ENCODE measurements around the gene MRPS18C.

Gene MRPS18C

DNA sequence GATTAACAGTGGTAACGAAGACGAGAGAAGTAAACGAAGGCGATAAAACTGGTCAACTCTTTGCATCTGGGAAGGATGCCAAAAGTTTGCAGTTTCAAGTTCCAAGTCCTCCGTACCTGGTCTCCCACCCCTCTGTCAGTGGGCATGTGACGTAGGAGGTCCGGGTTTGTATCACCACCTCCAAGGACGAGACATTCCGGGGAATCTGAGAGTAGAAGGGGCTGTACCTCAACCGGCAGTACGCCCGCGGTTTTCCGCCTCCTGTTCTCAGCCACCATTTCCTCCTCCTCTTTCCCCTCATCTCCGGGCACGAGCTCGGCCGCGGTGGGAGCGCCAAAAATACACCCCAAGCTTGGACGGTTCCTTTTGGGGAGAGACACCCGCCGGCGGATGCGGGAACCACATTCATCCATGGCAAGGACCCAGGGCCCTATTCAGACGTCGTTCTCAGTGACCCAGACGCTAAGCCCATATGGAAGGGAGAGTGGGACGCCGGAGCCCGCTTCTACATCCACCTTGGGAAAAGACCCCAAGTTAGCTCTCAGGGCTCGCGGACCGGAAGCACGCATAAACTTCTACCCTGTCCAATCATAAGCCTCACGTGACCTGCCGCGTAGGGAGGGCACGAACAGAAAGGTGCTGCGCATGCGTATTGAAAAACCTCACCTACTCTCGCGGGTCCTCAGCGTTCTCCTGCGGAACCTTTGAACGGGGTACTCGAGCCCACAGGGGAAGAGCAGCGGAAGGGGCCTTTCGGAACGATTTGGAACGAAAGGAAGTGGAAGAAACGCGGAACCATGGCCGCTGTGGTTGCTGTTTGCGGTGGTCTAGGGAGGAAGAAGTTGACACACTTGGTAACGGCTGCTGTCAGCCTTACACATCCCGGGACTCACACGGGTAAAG lies at the start of gene MRPS18C, which contains the start of gene HELQ:
MRPS18C (plus strand) TSS at position 778 of the 903 bp plus-strand sequence; CDS start at position 798, 20 bp downstream.
HELQ (minus strand) TSS at position 543 of the 903 bp plus-strand sequence; CDS start at position 413, 130 bp downstream.
- POLR2A ChIA-PET = interaction anchor here (0.8 to 1.6 kb wide), 7 partner anchors 43 to 1026 kb away, joined by 3 to 10 read pairs (median 3); partner anchors contain the start of genes COPS4, COQ2, GPAT3 and HNRNPDL
- peak within 1 kb of the TSS; percentile 84 for H3K4me3 ChIP-seq (ENCODE audit: low read depth, low read length)
- peaks cover 7 to 53% of the 10 kb centered on the region in 2 experiments for H3K36me3 ChIP-seq (ENCODE audit: control insufficient read depth in 2 of 2, insufficient read depth in 1 of 2, low read length in 2 of 2)
- peak within 1 kb of the TSS; percentile 89 for H3K27ac ChIP-seq (ENCODE audit: extremely low read depth, low read depth, low read length)
- H3K4me1 ChIP-seq (ENCODE audit: control insufficient read depth, insufficient read depth, low read length) = no peaks in the 10 kb centered on the region
- H3K9me3 ChIP-seq (ENCODE audit: control insufficient read depth, insufficient read depth, low read depth, low read length) = no peaks in the 10 kb centered on the region
- CTCF ChIA-PET = interaction anchor here (0.8 kb wide), 1 partner anchor 245 kb away, joined by 3 read pairs; no protein-coding TSS in a partner anchor
- TF ChIP-seq ZNF324 (tag by site-specific recombination; IDR thresholded peaks at IDR 0.05) = peak; percentile 60
- TF ChIP-seq ZNF600 (tag by site-specific recombination; IDR thresholded peaks at IDR 0.05) = peak; percentile 48; the same call in 1 of the 2 replicates
- peak; percentile 23 for TF ChIP-seq ZNF843 (tag by site-specific recombination; IDR thresholded peaks at IDR 0.05)
- TF ChIP-seq, protein P1, sequence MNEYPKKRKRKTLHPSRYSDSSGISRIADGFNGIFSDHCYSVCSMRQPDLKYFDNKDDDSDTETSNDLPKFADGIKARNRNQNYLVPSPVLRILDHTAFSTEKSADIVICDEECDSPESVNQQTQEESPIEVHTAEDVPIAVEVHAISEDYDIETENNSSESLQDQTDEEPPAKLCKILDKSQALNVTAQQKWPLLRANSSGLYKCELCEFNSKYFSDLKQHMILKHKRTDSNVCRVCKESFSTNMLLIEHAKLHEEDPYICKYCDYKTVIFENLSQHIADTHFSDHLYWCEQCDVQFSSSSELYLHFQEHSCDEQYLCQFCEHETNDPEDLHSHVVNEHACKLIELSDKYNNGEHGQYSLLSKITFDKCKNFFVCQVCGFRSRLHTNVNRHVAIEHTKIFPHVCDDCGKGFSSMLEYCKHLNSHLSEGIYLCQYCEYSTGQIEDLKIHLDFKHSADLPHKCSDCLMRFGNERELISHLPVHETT (tag by site-specific recombination; IDR thresholded peaks at IDR 0.05) = peak; percentile 91
- TF ChIP-seq ZEB2 (tag by site-specific recombination; IDR thresholded peaks at IDR 0.05) = peak; percentile 40; the same call in 1 of the 2 replicates
- TF ChIP-seq ZNF292 (tag by site-specific recombination; IDR thresholded peaks at IDR 0.05; ENCODE audit: borderline replicate concordance, low read depth) = no peak
- TF ChIP-seq KLF10 (tag by site-specific recombination; IDR thresholded peaks at IDR 0.05) = peak; percentile 27; the same call in 1 of the 2 replicates
- TF ChIP-seq IKZF3 (tag by site-specific recombination; IDR thresholded peaks at IDR 0.05) = peak; percentile 81
- TF ChIP-seq ZNF366 (tag by site-specific recombination; conservative IDR thresholded peaks at IDR 0.05) = peak; percentile 43
- TF ChIP-seq ZNF23 (tag by site-specific recombination; IDR thresholded peaks at IDR 0.05; ENCODE audit: borderline replicate concordance) = no peak
- TF ChIP-seq, protein P2, sequence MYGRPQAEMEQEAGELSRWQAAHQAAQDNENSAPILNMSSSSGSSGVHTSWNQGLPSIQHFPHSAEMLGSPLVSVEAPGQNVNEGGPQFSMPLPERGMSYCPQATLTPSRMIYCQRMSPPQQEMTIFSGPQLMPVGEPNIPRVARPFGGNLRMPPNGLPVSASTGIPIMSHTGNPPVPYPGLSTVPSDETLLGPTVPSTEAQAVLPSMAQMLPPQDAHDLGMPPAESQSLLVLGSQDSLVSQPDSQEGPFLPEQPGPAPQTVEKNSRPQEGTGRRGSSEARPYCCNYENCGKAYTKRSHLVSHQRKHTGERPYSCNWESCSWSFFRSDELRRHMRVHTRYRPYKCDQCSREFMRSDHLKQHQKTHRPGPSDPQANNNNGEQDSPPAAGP (tag by site-specific recombination; IDR thresholded peaks at IDR 0.05) = peak; percentile 45; the same call in 1 of the 2 replicates
- TF ChIP-seq PRDM1 (tag by site-specific recombination; IDR thresholded peaks at IDR 0.05) = no peak
- TF ChIP-seq, protein P3, sequence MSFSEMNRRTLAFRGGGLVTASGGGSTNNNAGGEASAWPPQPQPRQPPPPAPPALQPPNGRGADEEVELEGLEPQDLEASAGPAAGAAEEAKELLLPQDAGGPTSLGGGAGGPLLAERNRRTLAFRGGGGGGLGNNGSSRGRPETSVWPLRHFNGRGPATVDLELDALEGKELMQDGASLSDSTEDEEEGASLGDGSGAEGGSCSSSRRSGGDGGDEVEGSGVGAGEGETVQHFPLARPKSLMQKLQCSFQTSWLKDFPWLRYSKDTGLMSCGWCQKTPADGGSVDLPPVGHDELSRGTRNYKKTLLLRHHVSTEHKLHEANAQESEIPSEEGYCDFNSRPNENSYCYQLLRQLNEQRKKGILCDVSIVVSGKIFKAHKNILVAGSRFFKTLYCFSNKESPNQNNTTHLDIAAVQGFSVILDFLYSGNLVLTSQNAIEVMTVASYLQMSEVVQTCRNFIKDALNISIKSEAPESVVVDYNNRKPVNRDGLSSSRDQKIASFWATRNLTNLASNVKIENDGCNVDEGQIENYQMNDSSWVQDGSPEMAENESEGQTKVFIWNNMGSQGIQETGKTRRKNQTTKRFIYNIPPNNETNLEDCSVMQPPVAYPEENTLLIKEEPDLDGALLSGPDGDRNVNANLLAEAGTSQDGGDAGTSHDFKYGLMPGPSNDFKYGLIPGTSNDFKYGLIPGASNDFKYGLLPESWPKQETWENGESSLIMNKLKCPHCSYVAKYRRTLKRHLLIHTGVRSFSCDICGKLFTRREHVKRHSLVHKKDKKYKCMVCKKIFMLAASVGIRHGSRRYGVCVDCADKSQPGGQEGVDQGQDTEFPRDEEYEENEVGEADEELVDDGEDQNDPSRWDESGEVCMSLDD (tag by site-specific recombination; IDR thresholded peaks at IDR 0.05) = peak; percentile 92
- TF ChIP-seq ZNF211 (tag by site-specific recombination; IDR thresholded peaks at IDR 0.05; ENCODE audit: low read depth) = no peak
- peak; percentile 59 for TF ChIP-seq EGR2 (tag by site-specific recombination; IDR thresholded peaks at IDR 0.05; ENCODE audit: low read depth)
- no peak for TF ChIP-seq MZF1 (tag by site-specific recombination; IDR thresholded peaks at IDR 0.05; ENCODE audit: borderline replicate concordance)
- peak; percentile 9; the same call in 1 of the 2 replicates for TF ChIP-seq ZNF610 (tag by site-specific recombination; IDR thresholded peaks at IDR 0.05; ENCODE audit: borderline replicate concordance)
- TF ChIP-seq ZNF510 (tag by site-specific recombination; IDR thresholded peaks at IDR 0.05; ENCODE audit: insufficient replicate concordance) = no peak
- peak; percentile 96 for TF ChIP-seq ZNF660 (tag by site-specific recombination; IDR thresholded peaks at IDR 0.05)
- TF ChIP-seq ZSCAN30 (tag by site-specific recombination; IDR thresholded peaks at IDR 0.05) = peak; percentile 80
- TF ChIP-seq, protein P4, sequence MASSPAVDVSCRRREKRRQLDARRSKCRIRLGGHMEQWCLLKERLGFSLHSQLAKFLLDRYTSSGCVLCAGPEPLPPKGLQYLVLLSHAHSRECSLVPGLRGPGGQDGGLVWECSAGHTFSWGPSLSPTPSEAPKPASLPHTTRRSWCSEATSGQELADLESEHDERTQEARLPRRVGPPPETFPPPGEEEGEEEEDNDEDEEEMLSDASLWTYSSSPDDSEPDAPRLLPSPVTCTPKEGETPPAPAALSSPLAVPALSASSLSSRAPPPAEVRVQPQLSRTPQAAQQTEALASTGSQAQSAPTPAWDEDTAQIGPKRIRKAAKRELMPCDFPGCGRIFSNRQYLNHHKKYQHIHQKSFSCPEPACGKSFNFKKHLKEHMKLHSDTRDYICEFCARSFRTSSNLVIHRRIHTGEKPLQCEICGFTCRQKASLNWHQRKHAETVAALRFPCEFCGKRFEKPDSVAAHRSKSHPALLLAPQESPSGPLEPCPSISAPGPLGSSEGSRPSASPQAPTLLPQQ (tag by site-specific recombination; IDR thresholded peaks at IDR 0.05) = peak; percentile 76; the same call in 1 of the 2 replicates
- TF ChIP-seq, protein P5, sequence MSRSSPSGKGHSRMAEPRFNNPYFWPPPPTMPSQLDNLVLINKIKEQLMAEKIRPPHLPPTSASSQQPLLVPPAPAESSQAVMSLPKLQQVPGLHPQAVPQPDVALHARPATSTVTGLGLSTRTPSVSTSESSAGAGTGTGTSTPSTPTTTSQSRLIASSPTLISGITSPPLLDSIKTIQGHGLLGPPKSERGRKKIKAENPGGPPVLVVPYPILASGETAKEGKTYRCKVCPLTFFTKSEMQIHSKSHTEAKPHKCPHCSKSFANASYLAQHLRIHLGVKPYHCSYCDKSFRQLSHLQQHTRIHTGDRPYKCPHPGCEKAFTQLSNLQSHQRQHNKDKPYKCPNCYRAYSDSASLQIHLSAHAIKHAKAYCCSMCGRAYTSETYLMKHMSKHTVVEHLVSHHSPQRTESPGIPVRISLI (tag by site-specific recombination; IDR thresholded peaks at IDR 0.05) = peak; percentile 40; the same call in 1 of the 2 replicates
- TF ChIP-seq ZNF335 (tag by site-specific recombination; conservative IDR thresholded peaks at IDR 0.05) = peak; percentile 94
- TF ChIP-seq, protein P6, sequence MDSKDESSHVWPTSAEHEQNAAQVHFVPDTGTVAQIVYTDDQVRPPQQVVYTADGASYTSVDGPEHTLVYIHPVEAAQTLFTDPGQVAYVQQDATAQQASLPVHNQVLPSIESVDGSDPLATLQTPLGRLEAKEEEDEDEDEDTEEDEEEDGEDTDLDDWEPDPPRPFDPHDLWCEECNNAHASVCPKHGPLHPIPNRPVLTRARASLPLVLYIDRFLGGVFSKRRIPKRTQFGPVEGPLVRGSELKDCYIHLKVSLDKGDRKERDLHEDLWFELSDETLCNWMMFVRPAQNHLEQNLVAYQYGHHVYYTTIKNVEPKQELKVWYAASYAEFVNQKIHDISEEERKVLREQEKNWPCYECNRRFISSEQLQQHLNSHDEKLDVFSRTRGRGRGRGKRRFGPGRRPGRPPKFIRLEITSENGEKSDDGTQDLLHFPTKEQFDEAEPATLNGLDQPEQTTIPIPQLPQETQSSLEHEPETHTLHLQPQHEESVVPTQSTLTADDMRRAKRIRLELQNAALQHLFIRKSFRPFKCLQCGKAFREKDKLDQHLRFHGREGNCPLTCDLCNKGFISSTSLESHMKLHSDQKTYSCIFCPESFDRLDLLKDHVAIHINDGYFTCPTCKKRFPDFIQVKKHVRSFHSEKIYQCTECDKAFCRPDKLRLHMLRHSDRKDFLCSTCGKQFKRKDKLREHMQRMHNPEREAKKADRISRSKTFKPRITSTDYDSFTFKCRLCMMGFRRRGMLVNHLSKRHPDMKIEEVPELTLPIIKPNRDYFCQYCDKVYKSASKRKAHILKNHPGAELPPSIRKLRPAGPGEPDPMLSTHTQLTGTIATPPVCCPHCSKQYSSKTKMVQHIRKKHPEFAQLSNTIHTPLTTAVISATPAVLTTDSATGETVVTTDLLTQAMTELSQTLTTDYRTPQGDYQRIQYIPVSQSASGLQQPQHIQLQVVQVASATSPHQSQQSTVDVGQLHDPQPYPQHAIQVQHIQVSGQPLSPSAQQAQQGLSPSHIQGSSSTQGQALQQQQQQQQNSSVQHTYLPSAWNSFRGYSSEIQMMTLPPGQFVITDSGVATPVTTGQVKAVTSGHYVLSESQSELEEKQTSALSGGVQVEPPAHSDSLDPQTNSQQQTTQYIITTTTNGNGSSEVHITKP (tag by site-specific recombination; IDR thresholded peaks at IDR 0.05) = 0 out of 2 replicates have a peak, but pooled peaks have one; percentile 62
